ENCODE measurements around the gene CLPTM1.
A peak's percentile ranks its signal among the peaks of the same experiment; 100 is the strongest.
"Not testable (repeated sequence)": the region's sequence is repeated elsewhere in the genome, so short reads cannot be mapped to it uniquely, and the experiment has no call there.

The CLPTM1 gene

GRCh38 chr19:44973982-44974735, 19.0 kb downstream of the CLPTM1 start:
- DNase-seq: no peak
- intact Hi-C loops (cut with DNase I): no loop called here

- no peak for DNase-seq
- intact Hi-C loops (cut with DNase I): no loop called here
Observed at GRCh38 chr19:44974857-44975256, 19.7 kb downstream of the CLPTM1 start.

- intact Hi-C loops (cut with DNase I): no loop called here
- DNase-seq: no peak
Observed at GRCh38 chr19:44975444-44975843, 20.3 kb downstream of the CLPTM1 start.

- no peak for DNase-seq
- intact Hi-C loops (cut with DNase I): no loop called here
Observed at GRCh38 chr19:44984005-44984404, 28.8 kb downstream of the CLPTM1 start.

GRCh38 chr19:44985445-44985844, 30.3 kb downstream of the CLPTM1 start:
- DNase-seq: no peak
- intact Hi-C loops (cut with DNase I): no loop called here

- intact Hi-C loops (cut with DNase I): no loop called here
Observed at GRCh38 chr19:44986389-44986788, 31.2 kb downstream of the CLPTM1 start.

GRCh38 chr19:44987148-44987675, 32.0 kb downstream of the CLPTM1 start:
- intact Hi-C loops (cut with DNase I): no loop called here
- DNase-seq: no peak

More at GRCh38 chr19:44986389-44986788, 31.2 kb downstream of the CLPTM1 start:
- no peak for DNase-seq

GRCh38 chr19:44988273-44988672, 33.1 kb downstream of the CLPTM1 start:
- intact Hi-C loops (cut with DNase I): no loop called here
- no peak for DNase-seq

- peak in 8 of 10 donors; percentile 42 to 93 (median 58) for DNase-seq
- intact Hi-C loops (cut with DNase I): no loop called here
Observed at GRCh38 chr19:44988896-44989556, 33.8 kb downstream of the CLPTM1 start.

GRCh38 chr19:44990459-44990858, 35.3 kb downstream of the CLPTM1 start:
- intact Hi-C loops (cut with DNase I): no loop called here
- no peak for DNase-seq

GRCh38 chr19:44990966-44991365, 35.8 kb downstream of the CLPTM1 start:
- DNase-seq: no peak
- intact Hi-C loops (cut with DNase I): no loop called here

GRCh38 chr19:44992336-44993163, 37.4 kb downstream of the CLPTM1 start:
- DNase-seq: no peak
- intact Hi-C loops (cut with DNase I): no loop called here

GRCh38 chr19:44993526-44993925, 38.3 kb downstream of the CLPTM1 start:
- intact Hi-C loops (cut with DNase I): no loop called here

GRCh38 chr19:44993926-44994537, 38.9 kb downstream of the CLPTM1 start:
- intact Hi-C loops (cut with DNase I): no loop called here
- DNase-seq: no peak

More at GRCh38 chr19:44993526-44993925, 38.3 kb downstream of the CLPTM1 start:
- DNase-seq: no peak

GRCh38 chr19:44998025-44998424, 42.8 kb downstream of the CLPTM1 start:
- intact Hi-C loops (cut with DNase I): no loop called here

GRCh38 chr19:44999131-44999925, 44.1 kb downstream of the CLPTM1 start:
- intact Hi-C loops (cut with DNase I); DNase-seq: not testable (repeated sequence)

More at GRCh38 chr19:44998025-44998424, 42.8 kb downstream of the CLPTM1 start:
- no peak for DNase-seq

GRCh38 chr19:45000665-45001064, 45.5 kb downstream of the CLPTM1 start:
- intact Hi-C loops (cut with DNase I); DNase-seq: not testable (repeated sequence)

GRCh38 chr19:45001087-45001739, 46.0 kb downstream of the CLPTM1 start, which contains the start of gene RELB:
Gene RELB (plus strand): TSS chr19:45001464. CDS start chr19:45001580, 116 bp downstream.
- intact Hi-C loops (cut with DNase I): no loop called here
- DNase-seq: peak; percentile 84 to 98 (median 91)

GRCh38 chr19:45003485-45003884, 48.3 kb downstream of the CLPTM1 start:
- DNase-seq: no peak
- intact Hi-C loops (cut with DNase I): no loop called here

All from posterior cingulate gyrus (tissue), 11 donors.